Activated naive CD4-positive, alpha-beta T cell treated with anti-CD3 and anti-CD28 coated beads, Interleukin-2, amount 50 U/mL, for 24 hours (primary cell): ENCODE measurements around the gene DBN1.

Experiments
- H3K27ac Mint-ChIP-seq: one replicate; pipeline ENCODE4 v1.8.0; 2021; ENCODE audit warnings: mild to moderate bottlenecking, mixed read lengths
- H3K27me3 Mint-ChIP-seq: one replicate; pipeline ENCODE4 v1.8.0; 2021; ENCODE audit warnings: mixed read lengths
- H3K36me3 Mint-ChIP-seq: one replicate; pipeline ENCODE4 v1.8.0; 2021; ENCODE audit warnings: mixed read lengths
- H3K4me1 Mint-ChIP-seq: one replicate; pipeline ENCODE4 v1.8.0; 2021; ENCODE audit warnings: mixed read lengths
- H3K4me3 Mint-ChIP-seq: one replicate; pipeline ENCODE4 v1.8.0; 2021; ENCODE audit warnings: mild to moderate bottlenecking, mixed read lengths
- H3K9me3 Mint-ChIP-seq: one replicate; pipeline ENCODE4 v1.8.0; 2021; ENCODE audit warnings: mixed read lengths

DBN1 gene

DNA sequence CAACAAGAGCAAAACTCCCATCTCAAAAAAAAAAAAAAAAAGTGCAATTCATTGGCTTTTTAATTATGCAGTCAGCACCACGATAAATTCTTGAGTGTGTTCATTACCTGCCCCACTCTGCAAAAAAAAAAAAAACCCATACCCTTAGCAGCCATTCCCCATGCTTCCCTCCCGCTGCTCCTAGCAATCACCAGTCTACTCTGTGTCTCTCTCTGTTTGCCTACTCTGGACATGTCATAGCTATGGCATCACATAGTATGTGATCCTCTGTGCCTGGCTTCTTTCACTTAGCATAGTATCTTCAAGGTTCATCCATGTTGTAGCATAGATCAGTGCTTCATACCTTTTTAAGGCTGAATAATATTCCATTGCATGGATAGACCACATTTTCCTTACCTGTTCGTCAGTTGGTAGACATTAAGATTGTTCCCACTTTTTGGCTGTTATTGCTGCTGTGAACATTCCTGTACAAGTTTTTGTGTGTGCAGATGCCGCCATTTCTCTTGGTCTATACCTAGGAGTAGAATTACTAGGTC, 33.8 kb downstream of the DBN1 start:
- Mint-ChIP-seq H3K9me3 (no peaks in the 10 kb centered on the region), H3K4me3 (no peak overlapping the region), H3K27ac (peak overlapping the region; percentile 83), H3K4me1 (peaks cover 56% of the 10 kb centered on the region), H3K27me3 (no peaks in the 10 kb centered on the region), H3K36me3 (peaks cover 11% of the 10 kb centered on the region)

DNA sequence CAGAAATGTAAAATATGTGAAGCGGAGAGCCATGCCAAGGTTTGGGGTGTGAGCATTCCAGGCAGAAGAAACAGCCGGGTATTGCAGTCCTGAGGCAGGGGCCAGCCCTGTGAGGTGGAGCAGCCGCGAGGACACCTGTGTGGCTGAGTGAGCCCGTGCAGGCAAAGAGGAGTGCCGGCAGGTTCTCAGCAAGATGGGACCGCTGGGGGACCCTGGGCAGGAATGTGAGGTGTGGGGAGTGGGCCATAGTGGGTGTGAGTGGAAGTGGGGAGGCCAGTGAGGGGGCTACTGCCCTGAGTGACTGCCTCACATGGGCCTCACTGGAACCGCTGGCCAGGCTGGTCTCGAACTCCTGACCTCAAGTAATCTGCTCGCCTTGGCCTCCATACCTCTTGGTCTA, 35.0 kb downstream of the DBN1 start:
- Mint-ChIP-seq H3K9me3 (no peaks in the 10 kb centered on the region), H3K27ac (peak overlapping the region; percentile 76), H3K4me1 (peaks cover 56% of the 10 kb centered on the region), H3K4me3 (peak overlapping the region; percentile 3), H3K27me3 (no peaks in the 10 kb centered on the region), H3K36me3 (peaks cover 15% of the 10 kb centered on the region)

DNA sequence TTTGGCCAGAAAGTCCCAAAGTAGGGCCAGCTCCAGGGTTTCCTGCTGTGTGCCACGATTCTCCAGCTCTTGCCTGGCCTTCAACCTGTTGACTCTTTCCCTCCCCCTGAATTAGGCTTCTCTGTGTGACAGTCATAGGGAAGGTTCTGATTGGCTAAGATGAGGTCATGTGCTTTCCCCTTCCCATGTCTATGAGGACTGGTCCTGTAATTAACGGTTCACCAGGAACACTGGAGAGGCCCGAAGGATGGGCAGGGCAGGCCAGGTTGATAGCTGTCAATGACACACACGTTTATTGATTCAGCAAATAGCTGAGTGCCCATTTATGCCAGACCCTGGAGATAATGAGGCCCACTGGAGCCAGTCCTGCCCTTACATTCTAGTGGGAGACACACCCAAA, 35.8 kb downstream of the DBN1 start:
- H3K27me3 Mint-ChIP-seq: no peaks in the 10 kb centered on the region
- H3K4me3 Mint-ChIP-seq: no peak overlapping the region
- H3K4me1 Mint-ChIP-seq: peaks cover 64% of the 10 kb centered on the region
- peaks cover 15% of the 10 kb centered on the region for H3K36me3 Mint-ChIP-seq
- no peaks in the 10 kb centered on the region for H3K9me3 Mint-ChIP-seq
- no peak overlapping the region for H3K27ac Mint-ChIP-seq

DNA sequence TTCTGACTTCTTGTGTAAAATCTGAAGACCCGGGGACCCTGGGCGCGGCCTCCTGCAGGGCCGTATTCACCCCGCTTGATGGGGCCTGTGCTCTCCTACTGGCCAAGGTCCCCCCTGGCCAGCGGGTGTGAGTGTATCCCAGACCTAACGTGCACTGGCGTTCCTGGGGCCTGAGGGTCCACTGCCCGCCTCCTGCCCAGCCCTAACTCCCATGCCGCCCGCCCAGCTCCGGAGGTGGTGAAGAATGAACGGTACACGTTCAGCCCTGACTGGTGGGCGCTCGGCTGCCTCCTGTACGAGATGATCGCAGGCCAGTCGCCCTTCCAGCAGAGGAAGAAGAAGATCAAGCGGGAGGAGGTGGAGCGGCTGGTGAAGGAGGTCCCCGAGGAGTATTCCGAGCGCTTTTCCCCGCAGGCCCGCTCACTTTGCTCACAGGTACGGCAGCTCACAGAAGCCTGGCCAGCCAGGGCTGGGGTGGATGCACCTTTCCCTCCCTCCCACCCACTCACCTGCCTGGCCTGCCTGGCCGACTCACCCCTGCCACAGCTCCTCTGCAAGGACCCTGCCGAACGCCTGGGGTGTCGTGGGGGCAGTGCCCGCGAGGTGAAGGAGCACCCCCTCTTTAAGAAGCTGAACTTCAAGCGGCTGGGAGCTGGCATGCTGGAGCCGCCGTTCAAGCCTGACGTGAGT, 37.4 kb downstream of the DBN1 start:
- Mint-ChIP-seq H3K4me3 (no peak overlapping the region), H3K36me3 (peaks cover 17% of the 10 kb centered on the region), H3K27ac (no peak overlapping the region), H3K4me1 (peaks cover 70% of the 10 kb centered on the region), H3K9me3 (no peaks in the 10 kb centered on the region), H3K27me3 (no peaks in the 10 kb centered on the region)

DNA sequence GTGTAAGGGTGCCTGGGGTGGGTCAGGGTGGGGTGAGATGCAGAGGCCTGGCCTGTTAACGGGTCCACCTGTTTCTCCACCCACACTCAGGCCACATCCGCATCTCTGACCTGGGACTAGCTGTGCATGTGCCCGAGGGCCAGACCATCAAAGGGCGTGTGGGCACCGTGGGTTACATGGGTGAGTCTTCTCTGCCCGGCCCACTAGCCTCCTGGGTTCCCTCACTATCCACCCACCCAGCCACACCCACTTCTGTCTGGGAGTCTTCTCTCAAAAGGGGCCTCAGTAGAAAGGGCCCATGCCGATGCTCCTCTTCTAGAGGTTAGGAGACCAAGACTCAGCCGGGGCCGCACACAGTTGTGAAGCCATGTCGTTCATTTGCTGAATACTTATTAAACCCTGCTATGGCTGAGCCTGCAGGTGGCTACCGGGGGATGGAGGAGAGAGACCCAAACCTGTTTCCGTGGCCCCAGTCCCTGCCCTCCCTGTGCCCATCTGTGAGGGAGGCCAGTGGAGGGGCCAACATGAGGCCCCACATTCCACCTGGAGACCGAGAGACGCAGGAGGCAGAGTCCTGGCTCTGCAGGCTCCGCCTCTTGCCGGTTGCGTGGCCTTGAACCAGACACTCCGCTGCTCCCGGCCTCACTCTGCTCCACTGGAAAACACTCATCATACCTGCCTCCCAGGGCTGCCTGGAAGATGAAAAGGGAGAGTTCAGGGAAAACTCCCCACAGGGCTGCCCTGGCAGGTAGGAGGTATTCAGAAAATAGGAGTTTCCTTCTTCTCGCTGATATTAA, 38.3 kb downstream of the DBN1 start:
- no peaks in the 10 kb centered on the region for H3K27me3 Mint-ChIP-seq
- no peak overlapping the region for H3K4me3 Mint-ChIP-seq
- H3K4me1 Mint-ChIP-seq: peaks cover 74% of the 10 kb centered on the region
- peak overlapping the region; percentile 30 for H3K27ac Mint-ChIP-seq
- peaks cover 19% of the 10 kb centered on the region for H3K36me3 Mint-ChIP-seq
- H3K9me3 Mint-ChIP-seq: no peaks in the 10 kb centered on the region

DNA sequence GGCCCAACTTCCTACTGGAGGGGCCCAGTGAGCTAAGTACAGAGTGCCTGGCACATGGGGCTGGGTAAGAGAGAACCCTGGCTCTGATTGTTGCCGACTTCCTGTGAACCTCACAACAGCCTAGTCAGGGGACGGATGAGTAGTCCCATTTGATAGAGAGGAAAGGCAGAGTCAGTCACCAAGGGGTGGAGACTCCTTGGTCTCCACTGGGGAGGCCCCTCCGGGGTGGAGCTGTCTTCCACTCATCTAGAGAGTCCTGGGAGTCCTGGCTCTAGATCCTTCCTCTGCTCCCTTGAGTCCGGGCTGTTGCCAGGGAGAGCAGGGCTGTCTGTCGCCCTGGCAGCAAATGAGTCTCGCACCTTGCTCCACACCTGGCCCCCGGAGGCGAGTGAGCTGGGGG, 39.0 kb downstream of the DBN1 start:
- peak overlapping the region; percentile 91 for H3K27ac Mint-ChIP-seq
- H3K36me3 Mint-ChIP-seq: peaks cover 15% of the 10 kb centered on the region
- H3K4me1 Mint-ChIP-seq: peaks cover 74% of the 10 kb centered on the region
- H3K27me3 Mint-ChIP-seq: no peaks in the 10 kb centered on the region
- no peaks in the 10 kb centered on the region for H3K9me3 Mint-ChIP-seq
- H3K4me3 Mint-ChIP-seq: peak overlapping the region; percentile 79

DNA sequence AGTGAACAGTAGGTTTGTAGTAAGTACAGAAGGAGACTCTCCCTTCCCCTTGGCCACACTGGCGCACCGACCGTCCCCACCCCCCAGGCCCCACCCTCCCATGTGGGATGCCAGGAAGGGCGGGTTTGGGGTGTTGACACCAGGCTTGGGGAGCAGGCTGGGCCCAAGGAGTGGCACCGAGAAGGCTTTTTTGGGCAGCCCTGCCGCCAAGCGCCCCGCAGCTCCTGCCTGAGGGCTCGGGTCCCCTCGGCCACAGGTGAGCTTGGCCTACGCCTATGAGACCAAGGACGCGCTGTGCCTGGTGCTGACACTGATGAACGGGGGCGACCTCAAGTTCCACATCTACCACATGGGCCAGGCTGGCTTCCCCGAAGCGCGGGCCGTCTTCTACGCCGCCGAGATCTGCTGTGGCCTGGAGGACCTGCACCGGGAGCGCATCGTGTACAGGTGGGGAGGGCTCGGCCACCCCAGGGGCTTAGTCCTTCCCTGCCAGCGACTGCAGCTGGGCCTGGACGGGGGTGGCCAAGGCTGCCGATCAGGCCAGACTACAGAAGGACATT, 39.7 kb downstream of the DBN1 start:
- Mint-ChIP-seq H3K4me3 (peak overlapping the region; percentile 51), H3K9me3 (no peaks in the 10 kb centered on the region), H3K27ac (peak overlapping the region; percentile 70), H3K36me3 (peaks cover 13% of the 10 kb centered on the region), H3K4me1 (peaks cover 76% of the 10 kb centered on the region), H3K27me3 (no peaks in the 10 kb centered on the region)

DNA sequence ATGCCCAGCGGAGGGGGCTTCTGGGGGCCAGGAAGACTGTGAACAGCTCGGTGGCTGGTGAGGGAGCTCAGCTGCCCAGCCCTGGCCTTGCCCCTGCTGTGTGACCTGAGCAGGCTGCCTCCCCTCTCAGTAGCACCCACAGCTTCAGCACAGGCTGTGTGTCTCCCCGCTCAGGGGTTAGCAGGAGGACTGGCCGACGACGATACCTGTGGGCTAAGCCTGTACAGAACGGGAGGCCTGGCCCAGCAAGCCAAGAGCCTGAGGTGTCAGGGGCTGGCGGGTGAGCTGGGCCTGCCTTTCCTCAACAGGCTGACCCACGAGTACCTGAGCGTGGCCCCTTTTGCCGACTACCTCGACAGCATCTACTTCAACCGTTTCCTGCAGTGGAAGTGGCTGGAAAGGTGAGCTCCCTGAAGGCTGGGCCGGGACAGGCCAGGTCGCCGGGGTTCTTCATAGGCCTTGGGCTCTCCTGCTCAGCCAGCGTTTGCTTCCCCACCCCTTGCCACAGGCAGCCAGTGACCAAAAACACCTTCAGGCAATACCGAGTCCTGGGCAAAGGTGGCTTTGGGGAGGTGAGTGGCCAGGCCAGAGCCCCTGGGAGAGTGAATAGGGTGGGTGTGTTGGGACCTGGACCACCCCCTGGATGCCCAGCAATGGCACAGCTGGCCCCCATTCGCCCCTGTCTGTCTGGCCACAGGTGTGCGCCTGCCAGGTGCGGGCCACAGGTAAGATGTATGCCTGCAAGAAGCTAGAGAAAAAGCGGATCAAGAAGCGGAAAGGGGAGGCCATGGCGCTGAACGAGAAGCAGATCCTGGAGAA, 40.4 kb downstream of the DBN1 start:
- peak overlapping the region; percentile 51 for H3K4me3 Mint-ChIP-seq
- peak overlapping the region; percentile 70 for H3K27ac Mint-ChIP-seq
- H3K36me3 Mint-ChIP-seq: peaks cover 10% of the 10 kb centered on the region
- H3K27me3 Mint-ChIP-seq: no peaks in the 10 kb centered on the region
- H3K4me1 Mint-ChIP-seq: peaks cover 74% of the 10 kb centered on the region
- no peaks in the 10 kb centered on the region for H3K9me3 Mint-ChIP-seq

DNA sequence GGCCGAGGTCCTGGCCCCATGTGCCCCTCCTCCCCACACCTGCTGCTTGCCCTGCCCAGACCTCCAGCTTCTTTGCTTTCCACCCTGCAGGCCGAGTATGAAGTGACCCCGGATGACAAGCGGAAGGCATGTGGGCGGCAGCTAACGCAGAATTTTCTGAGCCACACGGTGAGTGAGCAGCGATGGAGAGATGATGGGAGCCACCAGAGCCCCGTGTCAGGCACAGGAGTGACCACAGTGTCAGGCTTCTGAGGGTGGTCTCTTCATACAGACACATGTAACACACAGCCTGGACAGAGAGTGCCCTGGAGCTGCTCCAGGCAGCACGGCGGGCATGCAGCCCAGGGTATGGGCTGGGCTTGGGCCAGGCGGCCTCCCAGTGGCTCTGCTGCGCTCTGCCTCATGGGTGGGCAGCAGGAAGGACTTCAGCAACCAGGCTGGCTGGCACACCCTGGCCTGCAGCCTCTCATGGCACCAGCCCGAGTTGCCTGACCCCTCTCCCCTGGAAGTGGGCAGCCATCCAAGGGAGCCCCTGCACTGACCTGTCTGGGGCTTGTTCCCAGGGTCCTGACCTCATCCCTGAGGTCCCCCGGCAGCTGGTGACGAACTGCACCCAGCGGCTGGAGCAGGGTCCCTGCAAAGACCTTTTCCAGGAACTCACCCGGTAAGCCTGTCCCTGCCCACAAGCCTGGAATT, 41.1 kb downstream of the DBN1 start:
- H3K9me3 Mint-ChIP-seq: no peaks in the 10 kb centered on the region
- H3K27me3 Mint-ChIP-seq: no peaks in the 10 kb centered on the region
- H3K4me3 Mint-ChIP-seq: peak overlapping the region; percentile 93
- H3K27ac Mint-ChIP-seq: peak overlapping the region; percentile 95
- peaks cover 10% of the 10 kb centered on the region for H3K36me3 Mint-ChIP-seq
- H3K4me1 Mint-ChIP-seq: peaks cover 74% of the 10 kb centered on the region

DNA sequence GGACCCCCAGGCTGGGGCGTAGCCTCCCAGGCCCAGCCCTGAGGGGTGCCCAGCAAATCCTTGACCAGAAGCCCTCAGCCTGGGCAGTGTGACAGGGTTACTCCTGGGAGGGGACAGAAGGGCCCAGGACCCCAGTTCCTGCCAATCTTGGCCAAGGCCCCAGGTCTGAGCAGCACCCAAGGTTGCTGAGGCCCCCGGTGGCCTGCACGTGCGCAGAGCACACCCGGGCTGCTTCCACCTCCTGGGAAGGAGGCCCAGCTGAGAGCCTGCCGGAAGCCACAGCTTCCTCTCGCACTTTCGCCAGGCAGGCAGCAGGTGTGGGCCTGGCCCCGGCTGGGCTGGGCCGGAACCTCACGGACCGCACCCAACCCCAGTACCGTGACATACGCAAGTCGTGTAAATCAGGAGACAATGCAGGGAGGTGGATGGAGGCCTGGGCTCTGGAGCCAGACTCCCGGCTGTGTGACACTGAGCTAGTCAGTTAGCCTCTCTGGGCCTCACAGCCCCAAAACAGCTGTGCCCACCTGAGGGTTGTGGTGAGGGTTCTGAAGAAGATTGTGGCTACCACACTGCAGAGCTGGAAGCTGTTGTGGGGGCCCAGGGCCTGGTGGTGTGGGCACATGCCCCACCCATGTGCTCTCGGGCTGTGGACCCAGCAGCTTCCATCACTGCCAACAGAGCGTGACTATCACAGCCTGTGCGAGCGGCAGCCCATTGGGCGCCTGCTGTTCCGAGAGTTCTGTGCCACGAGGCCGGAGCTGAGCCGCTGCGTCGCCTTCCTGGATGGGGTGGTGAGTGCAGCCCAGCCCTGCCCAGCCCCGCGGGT, 41.9 kb downstream of the DBN1 start:
- Mint-ChIP-seq H3K36me3 (peaks cover 8% of the 10 kb centered on the region), H3K27me3 (no peaks in the 10 kb centered on the region), H3K4me3 (peak overlapping the region; percentile 93), H3K4me1 (peaks cover 68% of the 10 kb centered on the region), H3K27ac (peak overlapping the region; percentile 95), H3K9me3 (no peaks in the 10 kb centered on the region)

DNA sequence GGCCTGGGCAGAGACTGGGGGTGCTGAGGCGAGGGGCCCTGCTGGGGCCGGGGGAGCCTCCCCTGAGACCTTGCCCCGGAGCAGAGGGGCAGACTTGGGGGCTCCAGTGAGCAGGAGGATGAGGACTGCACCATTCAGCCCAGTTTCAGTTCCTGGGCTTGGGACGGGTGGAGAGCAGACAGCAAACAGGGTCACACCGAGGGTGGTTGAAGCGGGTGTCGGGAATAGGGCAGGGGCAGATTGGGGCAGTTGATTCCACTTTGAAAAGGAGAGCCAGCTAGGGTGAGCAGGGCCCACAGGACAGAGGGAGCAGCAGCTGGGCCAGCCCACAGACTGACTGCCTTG, 42.5 kb downstream of the DBN1 start:
- Mint-ChIP-seq H3K9me3 (no peaks in the 10 kb centered on the region), H3K4me1 (peaks cover 70% of the 10 kb centered on the region), H3K4me3 (peak overlapping the region; percentile 93), H3K27ac (peak overlapping the region; percentile 59), H3K36me3 (peaks cover 10% of the 10 kb centered on the region), H3K27me3 (no peaks in the 10 kb centered on the region)

DNA sequence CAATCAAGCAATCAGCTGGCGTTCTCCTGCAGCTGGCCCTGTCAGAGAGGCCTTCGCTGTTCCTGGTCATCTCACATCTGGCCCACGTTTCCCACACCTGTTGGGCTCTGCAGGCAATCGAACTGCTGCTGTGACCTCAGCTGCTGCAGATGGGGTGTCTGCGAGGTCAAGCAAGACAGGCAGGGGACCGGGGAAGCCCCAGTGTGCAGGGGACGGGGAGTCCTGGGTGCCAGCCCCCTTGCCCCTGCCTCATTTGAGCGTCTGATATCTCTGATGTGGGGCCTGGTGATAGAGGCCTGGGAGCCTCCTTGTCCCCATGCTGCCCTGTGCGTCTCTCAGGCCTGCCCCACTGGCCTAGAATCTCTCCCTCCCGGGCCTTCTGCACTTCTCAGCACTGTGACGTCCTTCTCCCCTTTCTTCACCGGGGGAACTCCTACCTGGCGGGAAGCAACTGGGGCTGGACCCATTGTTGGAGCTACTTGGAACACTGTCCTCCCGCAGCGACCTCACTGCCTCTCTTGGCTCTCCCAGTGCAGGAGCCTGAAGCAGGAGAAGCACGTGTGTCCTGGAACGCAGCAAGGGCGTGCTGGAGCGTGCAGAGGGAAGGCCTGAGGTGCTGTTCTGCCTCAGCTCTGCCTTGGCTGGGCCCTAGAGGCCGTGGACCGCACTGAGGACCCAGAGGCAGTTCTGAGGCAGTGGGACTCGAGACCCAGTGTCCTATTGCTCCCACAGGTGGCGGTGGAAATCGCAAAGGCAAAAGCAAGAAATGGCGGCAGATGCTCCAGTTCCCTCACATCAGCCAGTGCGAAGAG, 43.1 kb downstream of the DBN1 start:
- no peaks in the 10 kb centered on the region for H3K27me3 Mint-ChIP-seq
- peaks cover 74% of the 10 kb centered on the region for H3K4me1 Mint-ChIP-seq
- H3K9me3 Mint-ChIP-seq: no peaks in the 10 kb centered on the region
- peak overlapping the region; percentile 59 for H3K27ac Mint-ChIP-seq
- H3K36me3 Mint-ChIP-seq: peaks cover 10% of the 10 kb centered on the region
- peak overlapping the region; percentile 93 for H3K4me3 Mint-ChIP-seq

DNA sequence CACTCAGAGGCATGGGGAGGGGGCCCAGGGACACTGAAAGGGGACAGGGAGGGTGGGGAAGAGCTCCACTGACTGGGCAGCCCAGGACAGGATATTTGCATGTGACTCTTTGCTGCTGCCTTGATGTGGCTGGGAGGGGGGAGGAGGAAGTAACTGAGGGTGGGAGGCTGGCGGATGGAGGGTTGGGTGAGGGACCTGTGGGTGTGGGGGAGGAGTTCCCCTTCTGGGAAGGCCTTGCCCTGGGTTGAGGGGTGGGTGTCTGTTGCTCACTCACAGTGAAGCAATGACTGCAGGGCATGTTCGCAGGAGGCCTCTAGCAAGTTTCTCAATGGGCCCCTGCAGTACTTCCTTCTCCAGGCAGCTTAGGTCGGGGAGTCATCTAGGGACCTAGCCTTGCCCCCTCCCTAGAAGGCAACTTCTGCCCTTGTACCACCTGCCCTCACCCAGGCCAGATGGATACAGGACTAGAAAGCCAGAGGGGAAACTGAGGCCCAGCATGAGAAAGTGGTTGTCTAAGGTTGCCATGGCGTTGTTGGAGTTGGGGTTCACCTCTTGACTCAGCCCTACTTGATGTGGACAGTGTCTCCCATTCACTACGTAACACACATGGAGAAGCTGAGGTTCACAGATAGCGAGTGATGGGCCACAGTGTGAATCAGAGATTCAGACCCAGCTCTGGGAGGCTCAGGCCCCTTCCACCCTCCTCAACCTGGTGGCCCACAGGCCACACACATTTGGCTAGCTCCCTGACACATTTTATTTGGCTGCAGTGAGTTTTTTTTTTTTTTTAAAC, 44.0 kb downstream of the DBN1 start:
- peak overlapping the region; percentile 59 for H3K27ac Mint-ChIP-seq
- H3K27me3 Mint-ChIP-seq: no peaks in the 10 kb centered on the region
- peaks cover 74% of the 10 kb centered on the region for H3K4me1 Mint-ChIP-seq

More for the DNA sequence above, 44.0 kb downstream of the DBN1 start:
- Mint-ChIP-seq H3K9me3 (no peaks in the 10 kb centered on the region), H3K4me3 (peak overlapping the region; percentile 93), H3K36me3 (peaks cover 9% of the 10 kb centered on the region)
